IMR-90 (cell line): ENCODE results near the gene MYOF. TPM values are rescaled to one million over a fixed set of nuclear protein-coding genes. Genes with fewer than 3 reads are reported as not detected.

Experiments
- ATAC-seq: fragments of 200-7000 bp; cut with Tn5 transposase; 2 replicates; pipeline ENCODE4 v1.9.1; 2020; ENCODE audit warnings: low read depth, mild to moderate bottlenecking, moderate library complexity
- BruUV-seq: library from RNA; stranded (reverse); fragments of 400-500 nt; replicated peaks from 2 replicates; lab custom pipeline; 2021; lab: Mats Ljungman, UMichigan
- CTCF ChIA-PET: fragments of 300-600 bp; formaldehyde crosslinking; extraction: SDS; loops from one replicate; lab custom pipeline; 2021; ENCODE audit warnings: antibody characterized with exemption; lab: Yijun Ruan, JAX
- POLR2A ChIA-PET: fragments of 300-600 bp; sonication (Branson Sonifier 250); formaldehyde crosslinking; loops from one replicate; lab custom pipeline; 2022; ENCODE audit warnings: antibody characterized with exemption; ENCODE audit not compliant: unreplicated experiment; lab: Charles Lee
- DNase-seq: peaks from one replicate; pipeline ENCODE4 v3.0.0; 2013
- H2AFZ ChIP-seq: replicated peaks from 2 replicates; pipeline ENCODE3; 2013; ENCODE audit warnings: low read length, mild to moderate bottlenecking; ENCODE audit not compliant: poor library complexity
- H2AK5ac ChIP-seq: 2 replicates; pipeline ENCODE4 v1.6.1; 2013; ENCODE audit warnings: low read depth, low read length, inconsistent platforms
- H2AK9ac ChIP-seq: replicated peaks from 2 replicates; pipeline ENCODE3; 2013; ENCODE audit warnings: mild to moderate bottlenecking, low read depth, low read length, moderate library complexity; ENCODE audit not compliant: poor library complexity
- H2BK120ac ChIP-seq: 2 replicates; pipeline ENCODE4 v1.6.1; 2013; ENCODE audit warnings: low read depth, low read length, inconsistent platforms
- H2BK15ac ChIP-seq: 3 replicates; pipeline ENCODE4 v1.6.1; 2013; ENCODE audit warnings: low read depth, low read length, inconsistent platforms
- H2BK20ac ChIP-seq: 2 replicates; pipeline ENCODE4 v1.6.1; 2013; ENCODE audit warnings: low read depth, mild to moderate bottlenecking, inconsistent platforms, low read length, moderate library complexity
- H2BK5ac ChIP-seq: 2 replicates; pipeline ENCODE4 v1.6.1; 2013; ENCODE audit warnings: mild to moderate bottlenecking, low read depth, low read length, inconsistent platforms; ENCODE audit not compliant: poor library complexity, severe bottlenecking
- H3K14ac ChIP-seq: replicated peaks from 2 replicates; pipeline ENCODE4 v1.6.1; 2013; ENCODE audit warnings: low read depth, low read length, inconsistent platforms
- H3K18ac ChIP-seq: 2 replicates; pipeline ENCODE4 v1.6.1; 2013; ENCODE audit warnings: low read depth, low read length, control low read depth
- H3K23ac ChIP-seq: 2 replicates; pipeline ENCODE4 v1.6.1; 2013; ENCODE audit warnings: low read depth, low read length, inconsistent platforms
- H3K27ac ChIP-seq: 2 replicates; pipeline ENCODE4 v1.5.1; 2013; ENCODE audit warnings: mild to moderate bottlenecking, control low read depth, low read length; ENCODE audit not compliant: insufficient read depth
- H3K27me3 ChIP-seq: 2 replicates; pipeline ENCODE4 v1.6.1; 2013; ENCODE audit warnings: low read length; ENCODE audit not compliant: control insufficient read depth, insufficient read depth
- H3K36me3 ChIP-seq: 2 replicates; pipeline ENCODE4 v1.6.1; 2013; ENCODE audit warnings: low read length, mixed read lengths; ENCODE audit not compliant: control insufficient read depth, insufficient read depth
- H3K4ac ChIP-seq: 2 replicates; pipeline ENCODE4 v1.6.1; 2013; ENCODE audit warnings: low read depth, low read length, inconsistent platforms
- H3K4me1 ChIP-seq: 2 replicates; pipeline ENCODE4 v1.6.1; 2013; ENCODE audit warnings: low read length, mixed read lengths; ENCODE audit not compliant: control insufficient read depth, insufficient read depth
- H3K4me2 ChIP-seq: 2 replicates; pipeline ENCODE4 v1.6.1; 2013; ENCODE audit warnings: low read depth, mild to moderate bottlenecking, control low read depth, low read length, moderate library complexity
- H3K4me3 ChIP-seq: 2 replicates; pipeline ENCODE4 v1.5.1; 2013; ENCODE audit warnings: low read depth, mild to moderate bottlenecking, control low read depth, low read length, moderate library complexity; ENCODE audit not compliant: insufficient read depth
- H3K56ac ChIP-seq: 2 replicates; pipeline ENCODE4 v1.6.1; 2013; ENCODE audit warnings: low read length, inconsistent platforms; ENCODE audit not compliant: insufficient read depth; ENCODE audit errors: extremely low read depth
- H3K79me1 ChIP-seq, 2 experiments: 2 replicates each; pipeline ENCODE4 v1.6.1; 2013; ENCODE audit warnings: low read length in 2 of 2, inconsistent platforms in 1 of 2, low read depth in 1 of 2
- H3K9ac ChIP-seq: 2 replicates; pipeline ENCODE4 v1.6.1; 2013; ENCODE audit warnings: low read depth, low read length, control low read depth
- H3K9me1 ChIP-seq: 2 replicates; pipeline ENCODE4 v1.6.1; 2013; ENCODE audit warnings: low read length, inconsistent platforms; ENCODE audit not compliant: insufficient read depth
- H3K9me3 ChIP-seq: 2 replicates; pipeline ENCODE4 v1.6.1; 2013; ENCODE audit warnings: low read length; ENCODE audit not compliant: control insufficient read depth, insufficient read depth
- H4K20me1 ChIP-seq: 2 replicates; pipeline ENCODE4 v1.6.1; 2013; ENCODE audit warnings: low read length, inconsistent platforms; ENCODE audit not compliant: insufficient read depth
- H4K5ac ChIP-seq: 2 replicates; pipeline ENCODE4 v1.6.1; 2013; ENCODE audit warnings: mild to moderate bottlenecking, low read depth, low read length, control low read depth
- H4K8ac ChIP-seq, 2 experiments: 2 replicates each; pipeline ENCODE4 v1.6.1; 2013; ENCODE audit warnings: low read depth in 2 of 2, low read length in 2 of 2, control low read depth in 1 of 2, inconsistent platforms in 1 of 2
- H4K91ac ChIP-seq: 2 replicates; pipeline ENCODE4 v1.6.1; 2013; ENCODE audit warnings: low read depth, low read length, inconsistent platforms; ENCODE audit not compliant: insufficient read depth
- BHLHE40 ChIP-seq: fragments of 150-350 bp; IDR thresholded peaks from 2 replicates; pipeline ENCODE4 v1.6.1; 2016; ENCODE audit warnings: mild to moderate bottlenecking, low read depth, low read length
- CEBPB ChIP-seq: IDR thresholded peaks from 2 replicates; pipeline ENCODE4 v1.6.1; 2012; ENCODE audit warnings: low read depth, low read length, improper control_type of control experiment
- CHD1 ChIP-seq: IDR thresholded peaks from 2 replicates; pipeline ENCODE4 v1.6.1; 2012; ENCODE audit warnings: low read depth, low read length, improper control_type of control experiment
- MAFK ChIP-seq: IDR thresholded peaks from 2 replicates; pipeline ENCODE4 v1.6.1; 2012; ENCODE audit warnings: low read depth, low read length, improper control_type of control experiment
- MAZ ChIP-seq: IDR thresholded peaks from 2 replicates; pipeline ENCODE4 v1.6.1; 2012; ENCODE audit warnings: low read depth, mild to moderate bottlenecking, low read length, improper control_type of control experiment, moderate library complexity, borderline replicate concordance
- MXI1 ChIP-seq: IDR thresholded peaks from 2 replicates; pipeline ENCODE4 v1.6.1; 2012; ENCODE audit warnings: low read depth, mild to moderate bottlenecking, low read length, moderate library complexity, borderline replicate concordance
- POLR2A ChIP-seq: IDR thresholded peaks from 2 replicates; pipeline ENCODE4 v1.6.1; 2012; ENCODE audit warnings: mild to moderate bottlenecking, low read depth, low read length
- RAD21 ChIP-seq: IDR thresholded peaks from 2 replicates; pipeline ENCODE4 v1.6.1; 2012; ENCODE audit warnings: low read length, improper control_type of control experiment
- RFX5 ChIP-seq: IDR thresholded peaks from 2 replicates; pipeline ENCODE4 v1.8.0; 2012; ENCODE audit warnings: low read depth, mild to moderate bottlenecking, low read length, moderate library complexity
- SMC3 ChIP-seq: fragments of 150-350 bp; IDR thresholded peaks from 2 replicates; pipeline ENCODE4 v1.6.1; 2016; ENCODE audit warnings: low read depth, mild to moderate bottlenecking, antibody characterized with exemption, low read length, moderate library complexity
- WGBS, 2 experiments: methylation state at CpG; one replicate each; pipeline versions ENCODE4 v1.1.5 to v1.1.7; 2013; ENCODE audit warnings: missing lambda C conversion rate in 2 of 2; ENCODE audit not compliant: insufficient read length in 1 of 2; ENCODE audit errors: extremely low coverage in 2 of 2; 5-methylcytosine and 5-hydroxymethylcytosine counted together
- dilution Hi-C: fragments of 300-500 bp; cut with HindIII; formaldehyde crosslinking; loops from one replicate; pipeline ENCODE4 v1.14.3; 2018; ENCODE audit warnings: low sequenced_read_pairs; ENCODE audit not compliant: unreplicated experiment
- in situ Hi-C: fragments of 300-500 bp; cut with MboI; formaldehyde crosslinking; loops from 3 replicates; pipeline ENCODE4 v1.14.3; 2019; ENCODE audit warnings: low sequenced_read_pairs, inconsistent platforms, mixed read lengths
- intact Hi-C: fragments of 100-400 bp; cut with micrococcal nuclease; formaldehyde crosslinking; loops from 2 replicates; pipeline ENCODE4 v1.10.0; 2022
- polyA plus RNA-seq, 3 experiments: library from polyadenylated mRNA; depleted of rRNA; stranded (reverse); fragments of >200 nt; gene quantifications; 2 replicates each; pipeline ENCODE4 v1.2.3, GENCODE V29; 2012; ENCODE audit warnings: low replicate concordance in 1 of 3
- total RNA-seq: library from RNA; depleted of rRNA; stranded (reverse); fragments of >200 nt; gene quantifications from 2 replicates; pipeline ENCODE4 v1.2.3, GENCODE V29; 2012
- TF ChIP-seq, protein P1 (sequence below): fragments of 150-350 bp; IDR thresholded peaks from 2 replicates; pipeline ENCODE4 v1.6.1; 2016; ENCODE audit warnings: low read depth, mild to moderate bottlenecking, low read length, moderate library complexity, borderline replicate concordance
- TF ChIP-seq, protein P2 (sequence below): conservative IDR thresholded peaks from 2 replicates; pipeline ENCODE4 v1.5.1; 2012; ENCODE audit warnings: mild to moderate bottlenecking, low read depth, low read length, improper control_type of control experiment

Gene MYOF
- total and polyA plus RNA-seq, 2 of the 4 experiments (the other 2 are of a cell fraction) = 221 to 281 TPM

DNA sequence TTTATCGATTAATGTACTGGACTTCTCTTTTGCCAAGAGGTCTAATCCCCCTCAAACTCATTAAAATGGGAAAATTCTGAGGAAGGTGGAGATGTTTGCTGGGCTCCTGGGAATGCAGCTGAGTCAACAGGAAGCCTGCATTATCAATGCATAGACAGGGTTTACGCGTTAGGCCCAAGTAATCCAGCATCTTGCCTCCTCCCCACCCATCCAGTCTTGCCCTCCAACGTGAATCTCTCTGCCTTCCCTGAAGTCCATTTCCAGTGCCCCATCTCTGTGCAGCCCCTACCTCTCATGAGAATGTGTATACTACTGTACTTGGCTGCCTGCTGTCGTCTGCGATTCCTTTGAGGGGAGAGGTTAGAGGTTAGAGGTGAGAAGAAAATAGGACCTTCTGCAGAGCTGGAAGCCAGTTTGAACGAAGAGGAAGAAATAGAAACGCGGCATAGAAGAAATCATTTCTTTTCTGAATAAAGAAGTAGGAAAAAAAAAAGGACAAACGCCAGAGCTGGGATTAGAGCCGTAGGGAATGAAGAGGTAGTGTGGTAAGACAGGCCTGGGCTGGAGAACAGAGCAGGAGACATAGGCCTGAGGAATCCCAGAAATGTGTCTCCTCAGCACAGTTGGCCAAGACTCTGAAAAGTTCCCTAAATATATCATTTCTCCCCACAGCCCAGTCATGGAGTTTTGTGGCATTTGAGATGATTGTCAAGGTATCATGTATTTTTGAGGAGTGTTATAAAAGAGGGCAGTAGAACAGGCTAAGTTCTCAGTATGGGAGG lies 75.6 kb downstream of the MYOF start (continued):
- TF ChIP-seq, protein P1, sequence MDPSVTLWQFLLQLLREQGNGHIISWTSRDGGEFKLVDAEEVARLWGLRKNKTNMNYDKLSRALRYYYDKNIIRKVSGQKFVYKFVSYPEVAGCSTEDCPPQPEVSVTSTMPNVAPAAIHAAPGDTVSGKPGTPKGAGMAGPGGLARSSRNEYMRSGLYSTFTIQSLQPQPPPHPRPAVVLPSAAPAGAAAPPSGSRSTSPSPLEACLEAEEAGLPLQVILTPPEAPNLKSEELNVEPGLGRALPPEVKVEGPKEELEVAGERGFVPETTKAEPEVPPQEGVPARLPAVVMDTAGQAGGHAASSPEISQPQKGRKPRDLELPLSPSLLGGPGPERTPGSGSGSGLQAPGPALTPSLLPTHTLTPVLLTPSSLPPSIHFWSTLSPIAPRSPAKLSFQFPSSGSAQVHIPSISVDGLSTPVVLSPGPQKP = no peak

DNA sequence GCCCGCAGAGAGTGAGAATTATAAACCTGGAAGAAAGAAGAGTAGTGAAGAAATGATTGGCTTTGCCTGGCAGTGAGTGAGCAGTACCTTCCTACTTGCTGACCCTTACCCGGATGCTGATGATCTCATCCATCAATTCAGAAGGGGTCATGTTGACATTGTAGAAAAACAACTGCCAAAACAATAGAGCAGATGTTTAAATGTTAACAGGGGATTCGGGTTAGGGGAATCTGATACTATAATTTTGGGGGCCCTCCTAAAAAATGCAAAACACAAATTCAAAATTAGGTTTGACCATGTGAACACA lies 78.1 kb downstream of the MYOF start:
- H2BK5ac ChIP-seq = peak overlapping the region; percentile 70
- no peak overlapping the region for H2AFZ ChIP-seq
- H4K8ac ChIP-seq = peak overlapping the region in 1 of 2 experiments; percentile 57; a peak in 2 of 4 replicates
- H3K9me3 ChIP-seq = no peaks in the 10 kb centered on the region
- no peak overlapping the region for H3K56ac ChIP-seq
- DNase-seq (no peak), ATAC-seq (peak; percentile 15; the same call in 1 of the 2 replicates)
- no peak overlapping the region for H3K9ac ChIP-seq
- H2AK5ac ChIP-seq = no peak overlapping the region
- in situ Hi-C loops = no loop called here
- H3K79me1 ChIP-seq = peaks cover 44 to 71% of the 10 kb centered on the region in 2 experiments
- peaks cover 20% of the 10 kb centered on the region for H3K9me1 ChIP-seq
- H3K4me2 ChIP-seq = no peak overlapping the region
- BruUV-seq = no TSS peak
- peaks cover 49% of the 10 kb centered on the region for H3K36me3 ChIP-seq
- peak overlapping the region; percentile 60; the same call in 1 of the 2 replicates for H3K4ac ChIP-seq
- H3K4me3 ChIP-seq = no peak overlapping the region
- no peaks in the 10 kb centered on the region for H4K20me1 ChIP-seq
- intact Hi-C loops = no loop called here
- peak overlapping the region; percentile 63; the same call in 1 of the 2 replicates for H3K18ac ChIP-seq
- H2BK20ac ChIP-seq = no peak overlapping the region
- no peak overlapping the region for H2BK15ac ChIP-seq
- POLR2A ChIA-PET = no interaction called here
- H3K4me1 ChIP-seq = peaks cover 13% of the 10 kb centered on the region
- dilution Hi-C loops = no loop called here
- peak overlapping the region; percentile 20; the same call in 1 of the 2 replicates for H3K14ac ChIP-seq
- H3K27me3 ChIP-seq = no peaks in the 10 kb centered on the region
- no peak overlapping the region for H4K91ac ChIP-seq
- H2BK120ac ChIP-seq = no peak overlapping the region
- H3K23ac ChIP-seq = no peak overlapping the region
- peak overlapping the region; percentile 80 for H2AK9ac ChIP-seq
- CTCF ChIA-PET = interaction anchor here (1.1 to 1.4 kb wide), 2 partner anchors 20 to 28 kb away, joined by 3 read pairs; no protein-coding TSS in a partner anchor
- no peak overlapping the region for H4K5ac ChIP-seq
- no peak overlapping the region; the same call in 1 of the 2 replicates for H3K27ac ChIP-seq
- no CpG with 5 or more reads among the region's 3 CpGs for WGBS, 2 experiments
- TF ChIP-seq, protein P2, sequence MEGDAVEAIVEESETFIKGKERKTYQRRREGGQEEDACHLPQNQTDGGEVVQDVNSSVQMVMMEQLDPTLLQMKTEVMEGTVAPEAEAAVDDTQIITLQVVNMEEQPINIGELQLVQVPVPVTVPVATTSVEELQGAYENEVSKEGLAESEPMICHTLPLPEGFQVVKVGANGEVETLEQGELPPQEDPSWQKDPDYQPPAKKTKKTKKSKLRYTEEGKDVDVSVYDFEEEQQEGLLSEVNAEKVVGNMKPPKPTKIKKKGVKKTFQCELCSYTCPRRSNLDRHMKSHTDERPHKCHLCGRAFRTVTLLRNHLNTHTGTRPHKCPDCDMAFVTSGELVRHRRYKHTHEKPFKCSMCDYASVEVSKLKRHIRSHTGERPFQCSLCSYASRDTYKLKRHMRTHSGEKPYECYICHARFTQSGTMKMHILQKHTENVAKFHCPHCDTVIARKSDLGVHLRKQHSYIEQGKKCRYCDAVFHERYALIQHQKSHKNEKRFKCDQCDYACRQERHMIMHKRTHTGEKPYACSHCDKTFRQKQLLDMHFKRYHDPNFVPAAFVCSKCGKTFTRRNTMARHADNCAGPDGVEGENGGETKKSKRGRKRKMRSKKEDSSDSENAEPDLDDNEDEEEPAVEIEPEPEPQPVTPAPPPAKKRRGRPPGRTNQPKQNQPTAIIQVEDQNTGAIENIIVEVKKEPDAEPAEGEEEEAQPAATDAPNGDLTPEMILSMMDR = no peak
- TF ChIP-seq BHLHE40 (no peak), SMC3 (no peak), MAZ (no peak), CEBPB (no peak), RFX5 (no peak), MXI1 (no peak), POLR2A (no peak), RAD21 (no peak), MAFK (no peak), CHD1 (no peak)
- TF ChIP-seq, protein P1 = no peak
